GM23338 (cell line): Measurements from ENCODE around the gene IL2. TPM values are rescaled to one million over a fixed set of nuclear protein-coding genes. Genes with fewer than 3 reads are reported as not detected.

Experiments
- ATAC-seq: fragments of 200-7000 bp; cut with Tn5 transposase; 3 replicates; pipeline ENCODE4 v1.9.1; 2020
- DNase-seq: peaks from one replicate; pipeline ENCODE4 v3.0.0-alpha.2; 2015; ENCODE audit warnings: low spot score
- H2AFZ ChIP-seq: fragments of 200-600 bp; sonication (generic); 2 replicates; pipeline ENCODE4 v1.8.0; 2016; ENCODE audit warnings: antibody characterized with exemption, mild to moderate bottlenecking, moderate library complexity
- H3F3A ChIP-seq: fragments of 200-600 bp; sonication (generic); replicated peaks from 2 replicates; pipeline ENCODE4 v1.8.0; 2017; ENCODE audit warnings: antibody characterized with exemption, mixed run types, low read depth
- H3K27ac ChIP-seq: fragments of 200-600 bp; sonication (generic); 2 replicates; pipeline ENCODE4 v1.6.1; 2016; ENCODE audit warnings: low read depth
- H3K27me3 ChIP-seq: fragments of 200-600 bp; sonication (generic); 2 replicates; pipeline ENCODE4 v1.8.0; 2016; ENCODE audit warnings: mild to moderate bottlenecking, mixed run types, moderate library complexity; ENCODE audit not compliant: insufficient read depth
- H3K36me3 ChIP-seq: fragments of 200-600 bp; sonication (generic); 2 replicates; pipeline ENCODE4 v1.8.0; 2016; ENCODE audit warnings: mild to moderate bottlenecking; ENCODE audit not compliant: insufficient read depth
- H3K4me1 ChIP-seq: fragments of 200-600 bp; sonication (generic); 2 replicates; pipeline ENCODE4 v1.8.0; 2016; ENCODE audit warnings: mild to moderate bottlenecking, moderate library complexity; ENCODE audit not compliant: insufficient read depth
- H3K4me2 ChIP-seq: fragments of 200-600 bp; sonication (generic); 2 replicates; pipeline ENCODE4 v1.7.1; 2017; ENCODE audit warnings: mixed run types
- H3K4me3 ChIP-seq: fragments of 200-600 bp; sonication (generic); 2 replicates; pipeline ENCODE4 v1.6.1; 2016; ENCODE audit warnings: mixed run types
- H3K79me2 ChIP-seq: fragments of 200-600 bp; sonication (generic); replicated peaks from 2 replicates; pipeline ENCODE4 v1.8.0; 2017; ENCODE audit warnings: mild to moderate bottlenecking; ENCODE audit not compliant: insufficient read depth
- H3K9me2 ChIP-seq: fragments of 200-600 bp; sonication (generic); 2 replicates; pipeline ENCODE4 v1.8.0; 2017; ENCODE audit not compliant: insufficient read depth
- H4K20me1 ChIP-seq: fragments of 200-600 bp; sonication (generic); replicated peaks from 2 replicates; pipeline ENCODE4 v1.8.0; 2017; ENCODE audit warnings: mild to moderate bottlenecking; ENCODE audit not compliant: insufficient read depth
- H3K27ac Mint-ChIP-seq: 2 replicates; pipeline ENCODE4 v1.8.0; 2020; ENCODE audit warnings: inconsistent platforms, mild to moderate bottlenecking, moderate library complexity, mixed read lengths
- H3K27me3 Mint-ChIP-seq: 3 replicates; pipeline ENCODE4 v1.8.0; 2022; ENCODE audit warnings: low read depth, mild to moderate bottlenecking, moderate library complexity, mixed read lengths, inconsistent platforms; ENCODE audit not compliant: insufficient read depth, poor library complexity
- H3K36me3 Mint-ChIP-seq: 3 replicates; pipeline ENCODE4 v1.8.0; 2021; ENCODE audit warnings: low read depth, mild to moderate bottlenecking, inconsistent platforms, moderate library complexity, mixed read lengths
- H3K4me1 Mint-ChIP-seq: 3 replicates; pipeline ENCODE4 v1.8.0; 2020; ENCODE audit warnings: mild to moderate bottlenecking, inconsistent platforms, mixed read lengths
- H3K4me3 Mint-ChIP-seq: 3 replicates; pipeline ENCODE4 v1.8.0; 2021; ENCODE audit warnings: moderate library complexity, mild to moderate bottlenecking, inconsistent platforms, mixed read lengths
- H3K9me3 Mint-ChIP-seq: 3 replicates; pipeline ENCODE4 v1.8.0; 2020; ENCODE audit warnings: moderate library complexity, mild to moderate bottlenecking, inconsistent platforms, mixed read lengths
- CREB1 ChIP-seq: fragments of 250-450 bp; sonication (Bioruptor Pico); IDR thresholded peaks from 2 replicates; pipeline ENCODE4 v1.5.0; 2020; ENCODE audit warnings: low read depth, mild to moderate bottlenecking, moderate library complexity
- CTCF ChIP-seq, 2 experiments: fragments of 200-600 bp in 1 of 2; sonication (generic) in 1 of 2; conservative IDR thresholded peaks; 2 replicates each; pipeline versions ENCODE4 v1.5.1 to v1.6.1; 2016 to 2017; ENCODE audit warnings: antibody characterized with exemption in 2 of 2, low read depth in 2 of 2, mild to moderate bottlenecking in 2 of 2, moderate library complexity in 1 of 2
- EZH2 ChIP-seq: fragments of 200-600 bp; sonication (generic); IDR thresholded peaks from one replicate; pipeline ENCODE4 v1.8.0; 2017; ENCODE audit warnings: antibody characterized with exemption, mild to moderate bottlenecking, low read depth; ENCODE audit not compliant: unreplicated experiment
- JUNB ChIP-seq: IDR thresholded peaks from one replicate; pipeline ENCODE4 v1.6.1; 2016; ENCODE audit warnings: antibody characterized with exemption; ENCODE audit not compliant: unreplicated experiment
- NANOG ChIP-seq: IDR thresholded peaks from 2 replicates; pipeline ENCODE4 v1.6.1; 2016; ENCODE audit warnings: antibody characterized with exemption, borderline replicate concordance
- STAT1 ChIP-seq: IDR thresholded peaks from one replicate; pipeline ENCODE4 v1.6.1; 2016; ENCODE audit warnings: antibody characterized with exemption; ENCODE audit not compliant: unreplicated experiment
- ZNF114 ChIP-seq: fragments of 250-450 bp; sonication (Bioruptor Pico); IDR thresholded peaks from 2 replicates; pipeline ENCODE4 v1.5.0; 2020; ENCODE audit warnings: mild to moderate bottlenecking, moderate library complexity
- ZNF331 ChIP-seq: fragments of 250-450 bp; sonication (Bioruptor Pico); IDR thresholded peaks from 2 replicates; pipeline ENCODE4 v1.5.0; 2020; ENCODE audit warnings: low read depth, mild to moderate bottlenecking, moderate library complexity
- ZNF462 ChIP-seq: fragments of 250-450 bp; sonication (Bioruptor Pico); IDR thresholded peaks from 2 replicates; pipeline ENCODE4 v1.5.0; 2020; ENCODE audit warnings: mild to moderate bottlenecking, moderate library complexity
- polyA plus RNA-seq: library from polyadenylated mRNA; unstranded; fragments of >200 nt; fragmentation: Nextera tagmentation; extraction: Ambion mirVana; gene quantifications from 2 replicates; pipeline ENCODE4 v1.2.1, GENCODE V29; 2016
- total RNA-seq: library from RNA; depleted of rRNA; stranded (reverse); fragments of >200 nt; shearing (Covaris generic); gene quantifications from 2 replicates; pipeline ENCODE4 v1.2.3, GENCODE V29; 2014

The IL2 gene
- total and polyA plus RNA-seq, 2 experiments from 2014 or later, result not detected

GRCh38 chr4:122450847-122451246 lies 5.7 kb downstream of the IL2 start (continued):
- TF ChIP-seq ZNF462, result peak; percentile 94

GRCh38 chr4:122434285-122434684 lies 22.2 kb downstream of the IL2 start:
- no peaks in the 10 kb centered on the region for H3K36me3 Mint-ChIP-seq
- ATAC-seq (no peak), DNase-seq (no peak)
- H3K9me3 Mint-ChIP-seq, result no peaks in the 10 kb centered on the region
- H3K36me3 ChIP-seq, result no peaks in the 10 kb centered on the region
- H4K20me1 ChIP-seq, result no peaks in the 10 kb centered on the region
- no peaks in the 10 kb centered on the region for H3K4me1 ChIP-seq
- no peaks in the 10 kb centered on the region for H3K9me2 ChIP-seq
- no peak overlapping the region for H3K4me3 ChIP-seq
- H3K4me3 Mint-ChIP-seq, result no peak overlapping the region
- no peaks in the 10 kb centered on the region for H3K4me1 Mint-ChIP-seq
- no peaks in the 10 kb centered on the region for H3F3A ChIP-seq
- no peak overlapping the region for H3K27ac Mint-ChIP-seq
- H3K4me2 ChIP-seq, result no peak overlapping the region
- no peak overlapping the region for H2AFZ ChIP-seq
- no peaks in the 10 kb centered on the region for H3K27me3 Mint-ChIP-seq
- H3K27ac ChIP-seq, result no peak overlapping the region
- no peaks in the 10 kb centered on the region for H3K79me2 ChIP-seq
- no peaks in the 10 kb centered on the region for H3K27me3 ChIP-seq
- TF ChIP-seq STAT1 (no peak), CREB1 (CRISPR knock-in tag) (no peak), JUNB (no peak), ZNF114 (CRISPR knock-in tag) (no peak), ZNF331 (no peak), ZNF462 (no peak), EZH2 (no peak), NANOG (no peak), CTCF (conservative IDR thresholded peaks at IDR 0.05; ENCODE audit: low read depth in 2 of 2) (no peak)
